CD1c-positive myeloid dendritic cell (primary cell): ENCODE measurements around the gene SPRR2D.
"Not testable (repeated sequence)": the region's sequence is repeated elsewhere in the genome, so short reads cannot be mapped to it uniquely, and the experiment has no call there.

Experiments used
- DNase-seq: peaks from one replicate; pipeline ENCODE4 v3.0.0-alpha.2; 2016; ENCODE audit errors: extremely low spot score

SPRR2D gene

DNA sequence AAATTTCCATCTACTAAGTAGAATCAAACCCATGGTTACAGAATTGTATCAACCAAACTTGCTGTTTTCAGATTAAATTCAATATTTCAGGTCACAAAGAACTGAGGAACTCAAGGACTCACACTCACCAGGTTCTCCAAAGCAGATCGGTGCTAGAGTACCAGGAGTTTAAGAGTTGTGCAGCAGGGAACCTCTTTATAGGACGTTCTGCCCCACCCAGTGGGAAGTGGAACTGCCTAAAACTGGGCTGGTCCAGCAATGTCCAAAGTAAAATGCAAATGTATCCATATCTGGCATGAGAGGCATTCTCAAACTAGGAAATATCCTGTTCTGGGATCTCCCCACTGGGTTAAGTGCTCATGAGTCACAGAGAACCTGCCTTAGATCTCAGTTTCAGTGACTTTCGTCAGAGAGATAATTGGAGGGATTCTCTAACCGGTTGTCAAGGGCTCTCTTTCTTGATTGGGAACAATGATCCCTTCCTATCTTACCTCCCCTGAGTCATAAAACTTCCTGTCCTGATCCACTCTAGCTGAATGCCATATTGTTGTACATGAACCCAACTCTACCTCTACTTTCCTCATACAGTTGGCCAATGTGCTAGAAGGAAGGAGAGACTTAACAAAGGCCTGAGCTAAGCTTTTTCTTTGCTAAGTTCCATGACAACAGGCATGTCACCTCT, at the start of gene SPRR2D:
TSS of gene SPRR2D (minus strand) at position 171 of the 682 bp plus-strand sequence. CDS start 774 bp downstream, outside the sequence.
- no peak for DNase-seq

DNA sequence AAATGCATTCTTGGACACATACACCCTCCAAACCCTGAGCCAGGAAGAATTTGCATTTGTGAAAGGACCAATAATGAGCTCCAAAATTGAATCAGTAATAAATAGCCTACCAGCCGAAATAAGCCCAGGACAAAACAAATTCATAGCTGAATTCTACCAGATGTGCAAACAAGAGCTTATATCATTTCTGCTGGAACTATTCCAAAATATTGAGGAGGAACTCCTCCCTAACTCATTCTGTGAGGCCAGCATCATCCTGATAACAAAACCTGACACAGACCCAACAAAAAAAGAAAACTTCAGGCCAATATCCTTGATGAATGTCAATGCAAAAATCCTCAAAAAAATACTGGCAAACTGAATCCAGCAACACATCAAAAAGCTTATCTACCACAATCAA, 46.7 kb upstream of the SPRR2D start:
- no peak for DNase-seq

DNA sequence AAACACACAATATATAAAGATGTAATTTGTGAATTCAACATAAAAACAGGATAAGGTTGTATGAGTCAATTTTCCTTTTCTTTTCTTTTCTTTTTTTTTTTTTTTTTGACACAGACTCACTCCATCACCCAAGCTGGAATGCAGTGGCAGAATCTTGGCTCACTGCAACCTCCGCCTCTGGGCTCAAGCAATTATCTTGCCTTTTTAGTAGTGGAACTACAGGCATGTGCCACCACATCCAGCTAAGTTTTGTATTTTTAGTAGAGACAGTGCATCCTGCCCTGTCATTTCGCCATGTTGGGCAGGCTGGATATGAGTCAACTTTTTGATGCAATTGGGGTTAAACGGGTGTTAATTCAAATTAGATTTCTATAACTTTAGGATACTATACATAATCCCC, 40.8 kb upstream of the SPRR2D start:
- DNase-seq, result no peak

DNA sequence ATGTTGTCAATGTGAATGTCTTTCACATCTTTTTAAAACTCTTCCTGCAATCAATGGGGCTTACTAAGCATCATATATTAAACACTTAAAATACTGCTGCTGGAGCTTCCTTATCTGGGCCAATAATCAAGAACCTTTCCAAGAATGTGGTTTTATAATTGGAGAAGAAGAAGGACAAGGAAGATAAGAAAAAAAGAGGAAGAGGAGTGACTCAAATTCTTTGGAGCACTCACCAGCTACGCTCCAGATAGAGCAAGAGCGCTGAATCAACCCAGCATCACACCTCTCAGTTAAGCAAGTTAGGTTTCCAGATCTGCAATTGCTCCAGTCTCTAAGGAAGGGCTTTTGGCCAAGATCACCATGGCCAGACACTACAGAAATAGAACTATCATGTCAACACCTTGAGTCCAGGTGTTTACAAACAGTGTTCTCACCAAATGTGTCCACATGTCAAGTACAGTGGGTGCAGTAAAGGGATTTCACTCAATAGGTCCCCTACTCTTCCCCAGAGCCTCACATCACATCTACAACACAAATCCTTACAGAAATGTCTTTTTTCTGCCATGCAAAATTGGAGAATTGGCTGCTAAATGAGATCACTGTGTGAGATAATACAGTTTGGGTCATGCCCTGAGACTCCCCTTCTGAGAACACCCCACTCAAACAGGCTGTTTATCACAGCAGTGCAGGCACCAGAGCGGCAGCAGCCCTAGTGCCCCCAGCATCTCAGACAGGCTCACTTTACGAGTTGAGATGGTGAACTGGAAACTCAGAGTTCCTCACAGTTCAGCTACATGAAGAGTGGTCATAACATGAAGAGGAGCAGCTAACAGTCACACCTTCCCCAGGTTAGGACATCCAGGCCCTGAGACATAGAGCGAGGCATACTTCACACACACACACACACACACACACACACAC, 32.1 kb upstream of the SPRR2D start:
- DNase-seq, result no peak

DNA sequence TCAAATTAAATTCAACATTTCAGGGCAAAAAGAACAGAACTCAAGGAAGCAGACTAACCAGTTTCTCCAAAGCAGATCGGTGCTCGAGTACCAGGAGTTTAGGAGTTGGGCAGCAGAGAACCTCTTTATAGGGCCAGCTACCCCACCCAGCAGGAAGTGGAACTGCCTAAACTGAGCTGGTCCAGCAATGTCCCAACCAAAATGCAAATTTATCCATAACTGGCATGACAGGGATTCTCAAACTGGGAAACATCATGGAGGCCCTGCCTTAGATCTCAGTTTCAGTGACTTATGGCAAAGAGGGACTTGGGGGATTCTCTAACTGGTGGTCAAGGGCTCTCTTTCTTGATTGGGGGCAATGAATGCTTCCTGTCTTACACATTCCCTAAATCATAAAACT, 30.6 kb upstream of the SPRR2D start, which contains the start of gene SPRR2B:
TSS of gene SPRR2B (minus strand) at position 101 of the 400 bp plus-strand sequence. CDS start 772 bp downstream, outside the sequence.
- DNase-seq, result no peak

DNA sequence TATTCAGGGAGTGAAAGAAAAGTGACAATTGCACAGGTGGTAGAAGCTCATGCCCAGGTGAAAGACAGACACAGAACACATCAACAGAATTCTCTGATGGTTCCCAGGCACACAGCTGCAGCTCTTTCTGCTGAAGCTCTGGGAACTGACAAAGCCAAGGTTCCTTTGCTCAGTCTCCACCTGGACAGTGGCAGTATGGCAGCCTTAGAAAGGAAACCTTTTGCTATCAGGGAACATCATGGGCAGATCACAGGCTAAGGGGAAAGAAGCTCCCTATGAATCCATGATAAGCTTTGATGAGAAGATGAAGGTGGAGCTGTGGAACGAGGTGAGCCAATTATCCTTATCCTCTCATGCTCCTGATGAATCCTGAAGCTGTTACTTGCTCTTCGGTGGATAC, 29.3 kb upstream of the SPRR2D start:
- DNase-seq, result no peak

DNA sequence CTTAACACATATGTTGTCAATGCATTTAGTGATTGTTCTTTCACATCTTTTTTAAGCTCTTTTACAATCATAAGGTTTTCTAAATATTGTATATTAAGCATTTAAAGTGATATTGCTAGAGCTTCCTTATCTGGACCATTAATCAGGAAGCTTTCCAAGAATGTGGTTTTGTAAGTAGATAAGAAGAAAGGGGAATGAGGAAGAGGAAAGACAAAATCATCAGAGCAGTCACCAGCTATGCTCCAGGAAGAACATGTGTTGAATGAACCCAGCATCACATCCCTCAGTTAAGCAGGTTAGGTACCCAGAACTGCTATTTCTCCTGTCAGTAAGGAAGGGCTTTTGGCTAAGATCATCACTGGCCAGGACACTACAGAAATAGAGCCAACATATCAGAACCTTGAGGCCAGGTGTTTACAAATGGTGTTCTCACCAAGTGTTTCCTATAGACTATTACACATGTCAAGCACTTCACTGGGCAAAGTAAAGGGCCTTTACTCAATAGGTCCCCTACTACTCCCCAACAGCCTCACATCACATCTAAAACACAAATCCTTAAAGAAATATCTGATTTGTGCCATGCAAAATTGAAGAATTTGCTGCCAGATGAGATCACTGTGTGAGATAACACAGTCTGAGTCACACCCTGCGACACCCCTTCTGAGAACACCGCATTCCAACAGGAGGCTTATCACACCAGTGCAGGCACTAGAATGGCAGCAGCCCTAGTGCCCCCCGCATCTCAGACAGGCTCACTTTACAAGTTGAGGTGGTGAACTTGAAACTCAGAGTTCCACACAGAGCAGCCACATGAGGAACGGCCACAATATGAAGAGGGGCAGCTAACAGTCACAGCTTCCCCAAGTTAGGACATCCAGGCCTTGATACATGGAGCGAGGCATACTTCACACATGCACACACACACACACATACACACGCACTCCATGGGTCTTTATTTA, 18.2 kb upstream of the SPRR2D start:
- DNase-seq, result no peak

DNA sequence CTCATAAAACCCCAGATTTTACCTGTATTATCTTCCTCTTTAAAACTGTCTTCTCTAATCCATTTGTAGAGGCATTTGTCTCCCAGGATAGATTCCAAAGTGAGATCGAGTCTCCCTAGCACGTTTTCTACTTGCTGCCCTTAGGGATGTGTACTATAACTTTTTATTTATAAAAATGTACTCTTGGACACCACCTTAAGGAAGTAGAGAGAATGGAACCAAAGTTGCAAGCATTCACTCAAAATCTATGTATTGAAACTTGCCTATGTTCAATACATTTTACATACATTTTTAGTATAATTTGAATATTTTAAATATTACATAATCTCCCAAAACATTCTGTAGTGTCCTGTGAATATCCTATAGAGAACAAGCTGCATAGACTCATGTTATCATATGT, 17.2 kb upstream of the SPRR2D start:
- DNase-seq, result no peak

DNA sequence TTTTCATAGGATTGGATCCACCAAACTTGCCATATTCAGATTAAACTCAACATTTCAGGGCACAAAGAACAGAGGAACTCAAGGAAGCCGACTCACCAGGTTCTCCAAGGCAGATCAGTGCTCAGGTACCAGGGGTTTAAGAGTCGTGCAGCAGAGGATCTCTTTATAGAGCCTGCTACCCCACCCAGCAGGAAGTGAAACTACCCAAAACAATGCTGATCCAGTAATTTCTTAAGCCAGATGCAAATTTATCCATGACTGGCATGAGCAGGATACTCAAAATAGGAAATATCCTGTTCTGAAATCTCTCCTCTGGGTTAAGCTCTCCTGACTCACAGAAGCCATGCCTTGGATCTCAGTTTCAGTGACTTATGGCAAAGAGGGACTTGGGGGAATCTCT, 16.5 kb upstream of the SPRR2D start, which contains the start of gene SPRR2A:
TSS of gene SPRR2A (minus strand) at position 138 of the 400 bp plus-strand sequence. CDS start 777 bp downstream, outside the sequence.
- DNase-seq, result no peak

DNA sequence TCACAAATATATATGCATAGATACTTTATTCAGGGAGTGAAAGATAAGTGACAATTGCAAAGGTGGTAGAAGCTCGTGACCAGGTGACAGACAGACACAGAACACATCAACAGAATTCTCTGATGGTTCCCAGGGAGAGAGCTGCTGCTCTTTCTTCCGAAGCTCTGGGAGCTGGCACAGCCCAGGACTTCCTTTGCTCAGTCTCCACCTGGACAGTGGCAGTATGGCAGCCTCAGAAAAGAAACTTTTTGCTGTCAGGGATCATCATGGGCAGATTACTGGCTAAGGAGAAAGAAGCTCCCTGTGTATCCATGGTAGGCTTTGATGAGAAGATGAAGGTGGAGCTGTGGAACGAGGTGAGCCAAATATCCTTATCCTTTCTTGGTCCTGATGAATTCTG, 15.2 kb upstream of the SPRR2D start:
- not testable (repeated sequence) for DNase-seq

DNA sequence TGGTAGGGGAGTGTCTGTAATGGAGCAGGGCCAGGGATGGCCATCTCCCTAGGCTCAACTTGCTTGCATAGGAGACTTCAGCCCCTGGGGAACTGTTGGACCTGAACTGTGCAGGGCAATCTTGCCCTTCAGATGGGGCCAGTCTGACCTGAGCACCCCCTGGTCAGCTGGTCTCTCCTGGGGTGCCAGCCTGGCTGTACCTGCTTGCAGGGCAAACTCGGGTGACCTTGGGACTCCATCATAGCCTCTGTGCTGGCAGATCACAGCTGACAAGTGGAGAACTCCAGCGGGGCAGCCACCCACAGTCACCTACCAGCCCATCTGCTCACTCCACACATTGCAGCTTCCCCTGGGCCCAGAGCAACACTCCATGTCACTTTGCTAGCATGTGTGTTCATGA, 8.3 kb upstream of the SPRR2D start:
- DNase-seq, result no peak

DNA sequence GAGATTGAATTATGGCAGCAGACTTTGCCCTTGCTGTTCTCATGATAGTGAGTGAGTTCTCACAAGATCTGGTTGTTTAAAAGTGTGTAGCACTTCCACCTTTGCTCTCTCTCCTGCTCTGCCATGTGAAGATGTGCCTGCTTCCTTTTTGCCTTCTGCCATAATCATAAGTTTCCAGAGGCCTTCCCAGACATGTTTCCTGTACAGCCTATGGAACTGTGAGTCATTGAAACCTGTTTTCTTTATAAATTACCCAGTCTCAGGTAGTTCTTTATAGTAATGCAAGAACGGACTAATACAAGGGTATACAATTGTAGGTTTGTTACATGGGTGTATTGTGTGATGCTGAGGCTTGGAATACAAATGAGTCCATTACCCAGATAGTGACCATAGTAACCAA, 5.7 kb downstream of the SPRR2D start:
- no peak for DNase-seq

DNA sequence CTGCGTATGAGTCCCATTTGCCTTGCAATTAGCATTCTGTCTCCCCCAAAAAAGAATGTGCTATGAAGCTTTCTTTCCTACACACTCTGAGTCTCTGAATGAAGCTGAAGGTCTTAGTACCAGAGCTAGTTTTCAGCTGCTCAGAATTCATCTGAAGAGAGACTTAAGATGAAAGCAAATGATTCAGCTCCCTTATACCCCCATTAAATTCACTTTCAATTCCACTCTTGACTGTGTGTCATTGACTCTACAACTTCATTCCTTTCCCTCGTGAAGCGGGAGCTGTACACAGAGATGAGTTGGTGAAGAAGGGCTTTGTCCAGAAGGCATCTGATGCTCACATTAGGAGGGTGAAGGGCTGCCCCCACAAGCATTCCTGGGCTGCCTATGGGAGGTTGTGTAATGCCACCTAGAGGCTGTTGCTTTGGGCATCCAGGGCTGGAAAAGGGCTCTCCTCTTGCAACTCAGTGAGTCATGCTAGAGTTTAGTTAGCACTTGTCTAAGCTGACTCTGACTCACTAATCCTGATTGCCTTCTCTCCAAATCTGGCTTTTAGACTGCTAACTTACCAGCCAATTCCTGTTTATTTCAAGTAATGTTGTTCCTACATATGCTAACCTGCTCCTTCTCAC, 8.1 kb downstream of the SPRR2D start:
- DNase-seq, result no peak

DNA sequence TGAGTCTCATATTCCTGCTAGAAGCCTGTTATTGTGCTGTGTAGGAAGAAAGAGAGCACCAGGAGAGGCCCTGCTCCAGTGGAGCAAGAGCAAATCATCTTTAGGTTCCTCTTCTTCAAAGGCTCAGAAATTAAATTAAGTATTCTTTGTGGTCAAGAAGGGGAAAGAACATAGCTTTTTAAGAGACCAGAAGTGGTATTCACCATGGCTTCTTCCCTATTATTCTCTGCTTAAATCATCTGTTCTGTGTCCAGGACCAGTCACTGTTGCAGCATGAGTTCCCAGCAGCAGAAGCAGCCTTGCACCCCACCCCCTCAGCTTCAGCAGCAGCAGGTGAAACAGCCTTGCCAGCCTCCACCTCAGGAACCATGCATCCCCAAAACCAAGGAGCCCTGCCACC, 8.8 kb downstream of the SPRR2D start:
- DNase-seq, result no peak

DNA sequence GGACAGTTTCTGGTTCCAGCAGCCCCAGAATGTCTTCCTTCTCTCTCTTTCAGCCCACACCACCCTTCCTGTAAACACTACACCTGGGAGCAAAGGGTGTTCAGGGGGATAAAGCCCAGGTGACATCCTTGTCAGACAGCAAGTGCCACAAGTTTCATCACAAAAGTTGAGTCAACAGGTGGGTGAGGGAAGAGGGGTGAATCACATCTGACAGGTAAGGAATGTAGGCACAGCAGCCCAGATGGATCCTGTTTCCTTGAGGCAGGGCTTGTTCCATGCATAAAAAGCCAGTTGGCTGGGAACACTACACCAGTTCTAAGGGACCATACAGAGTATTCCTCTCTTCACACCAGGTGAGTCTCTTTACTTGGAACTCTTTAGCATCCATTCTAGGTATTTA, 10.0 kb downstream of the SPRR2D start, which contains the start of gene SPRR1B:
TSS of gene SPRR1B (plus strand) at position 309 of the 400 bp plus-strand sequence. CDS start 1,143 bp downstream, outside the sequence.
- no peak for DNase-seq

DNA sequence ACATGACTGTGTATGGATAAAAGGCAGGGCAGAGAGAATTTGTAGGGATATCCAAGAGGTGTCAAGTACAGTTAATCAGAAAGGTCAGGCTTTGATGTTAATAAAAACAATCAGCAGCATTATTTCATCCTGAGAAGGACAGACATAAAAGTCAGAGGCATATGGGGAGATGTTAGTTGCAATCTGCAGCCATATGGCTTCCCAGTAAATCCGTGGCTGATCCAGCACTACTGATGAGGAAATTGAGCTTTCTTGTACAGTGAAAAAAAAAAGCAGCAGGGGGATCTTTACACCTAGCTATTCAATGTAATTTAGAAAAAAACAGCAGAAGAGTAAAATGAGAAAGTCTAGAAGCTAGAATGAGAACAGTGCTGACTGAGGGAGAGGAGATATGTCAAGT, 12.2 kb downstream of the SPRR2D start:
- DNase-seq, result no peak

DNA sequence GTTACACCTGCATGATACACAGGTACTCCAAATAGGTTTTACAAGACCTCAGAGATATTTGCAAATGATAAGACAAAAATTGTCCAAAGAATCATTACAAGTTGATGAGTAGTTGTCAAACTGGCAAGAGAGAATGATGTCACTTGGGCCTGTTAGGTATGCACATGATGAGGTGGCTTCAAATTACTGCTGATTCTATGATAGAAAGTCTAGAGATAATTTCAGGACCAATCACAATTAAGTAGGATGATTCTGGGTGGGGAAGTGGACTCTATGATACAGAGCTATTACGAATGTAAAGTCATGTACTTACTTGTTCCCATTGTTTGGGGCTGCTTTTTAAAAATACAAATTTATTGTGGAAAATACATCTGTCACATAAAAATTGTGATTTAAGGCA, 15.1 kb downstream of the SPRR2D start:
- DNase-seq, result no peak

DNA sequence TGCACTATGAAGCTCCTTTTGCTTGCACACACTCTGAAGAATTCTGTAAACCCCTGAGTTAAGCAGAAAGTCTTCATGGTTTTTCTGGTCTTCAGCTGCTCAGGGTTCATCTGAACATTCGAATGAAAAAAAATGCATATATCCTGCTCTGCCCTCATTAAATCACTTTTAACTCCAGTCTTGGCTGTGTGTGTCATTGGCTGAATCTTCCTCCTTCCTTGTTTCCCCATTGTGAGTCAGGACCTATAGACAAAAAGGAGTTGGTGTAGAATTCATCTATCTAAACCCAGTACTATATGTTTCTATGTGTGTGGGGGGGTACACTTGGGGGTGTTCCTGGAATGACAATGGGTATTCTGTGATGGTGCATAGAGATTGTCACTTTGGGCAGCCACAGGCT, 16.5 kb downstream of the SPRR2D start:
- no peak for DNase-seq

DNA sequence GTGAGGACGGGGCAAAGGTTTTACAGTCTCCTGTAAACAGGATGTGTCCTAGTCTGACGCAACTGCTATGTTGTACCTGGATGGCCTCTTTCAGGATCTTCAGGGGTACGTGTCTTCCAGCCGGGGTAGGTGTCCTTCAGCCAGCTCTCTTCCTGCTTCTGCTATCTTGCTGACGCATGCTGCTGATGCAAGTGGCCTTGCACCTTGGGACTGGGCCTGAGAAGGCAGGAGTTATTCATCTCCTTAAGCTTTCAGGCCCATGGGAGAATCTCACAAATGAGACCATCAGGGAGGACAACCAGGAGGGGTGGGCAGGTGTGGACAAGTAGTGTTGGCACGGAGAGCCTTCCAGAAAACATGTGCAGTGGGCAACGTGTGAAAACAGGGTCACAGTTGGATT, 17.8 kb downstream of the SPRR2D start:
- DNase-seq, result no peak

DNA sequence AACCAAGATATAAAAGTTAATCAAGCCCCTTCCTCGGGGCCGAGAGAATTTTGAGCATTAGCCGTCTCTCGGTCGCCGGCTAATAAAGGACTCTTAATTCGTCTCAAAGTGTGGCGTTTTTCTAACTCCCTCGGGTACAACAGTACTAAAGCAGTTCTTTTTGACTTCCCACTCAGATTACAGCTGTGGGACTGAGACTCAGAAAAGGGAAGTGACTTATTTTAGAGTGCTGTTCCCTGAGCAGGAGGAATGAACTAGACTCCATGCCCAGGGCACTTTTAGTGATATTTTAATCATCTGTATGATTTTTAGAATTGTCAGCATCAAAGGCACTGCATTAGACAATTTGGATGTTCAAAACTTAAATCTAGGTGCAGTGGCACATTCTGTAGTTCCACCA, 18.6 kb downstream of the SPRR2D start:
- DNase-seq, result not testable (repeated sequence)

DNA sequence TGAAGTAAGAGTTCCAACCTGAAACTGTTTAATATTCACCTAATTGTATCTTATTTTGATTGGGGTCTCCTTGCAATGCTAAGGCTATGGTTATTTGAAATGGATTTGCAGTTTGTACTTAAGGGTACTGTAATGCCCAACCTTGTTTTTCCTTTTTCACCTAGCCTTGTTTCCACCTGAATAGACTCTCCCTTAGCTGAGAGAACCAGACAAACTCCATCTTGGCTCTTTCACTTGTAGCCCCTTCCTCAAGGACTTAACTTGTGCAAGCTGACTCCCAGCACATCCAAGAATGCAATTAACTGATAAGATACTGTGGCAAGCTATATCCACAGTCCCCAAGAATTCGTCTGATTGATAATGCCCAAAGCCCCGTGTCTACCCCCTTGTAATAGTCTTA, 19.1 kb downstream of the SPRR2D start:
- not testable (repeated sequence) for DNase-seq
